Hepatocyte (in vitro differentiated cells): ENCODE measurements around the gene ZNRF1.

Experiments used
- CTCF ChIP-seq: fragments of 200-600 bp; sonication (generic); IDR thresholded peaks from 2 replicates; pipeline ENCODE4 v1.5.1; 2016; ENCODE audit warnings: antibody characterized with exemption, mild to moderate bottlenecking; ENCODE audit not compliant: poor library complexity
- EZH2 ChIP-seq: fragments of 200-600 bp; sonication (generic); IDR thresholded peaks from 2 replicates; pipeline ENCODE4 v1.6.1; 2016; ENCODE audit warnings: antibody characterized with exemption, mild to moderate bottlenecking, borderline replicate concordance

GRCh38 chr16:75038036-75038858, 39.4 kb downstream of the ZNRF1 start:
- TF ChIP-seq EZH2 = no peak
- no peak for TF ChIP-seq CTCF
